Keratinocyte (primary cell): ENCODE data around the gene ASTN2.

Experiments
- CTCF ChIP-seq, 3 experiments: IDR thresholded peaks in 1 of 3; conservative IDR thresholded peaks in 1 of 3; optimal IDR thresholded peaks in 1 of 3; 2 replicates in 2 of 3; 3 replicates in 1 of 3; pipeline versions ENCODE3 to v1.5.1; 2011; ENCODE audit warnings: low read length in 3 of 3, mild to moderate bottlenecking in 3 of 3, moderate library complexity in 2 of 3, control low read depth in 1 of 3, inconsistent platforms in 1 of 3; ENCODE audit not compliant: insufficient read depth in 2 of 3; ENCODE audit errors: extremely low read depth in 1 of 3
- EZH2 ChIP-seq: IDR thresholded peaks from one replicate; pipeline ENCODE4 v1.6.1; 2012; ENCODE audit warnings: inconsistent platforms, mild to moderate bottlenecking, low read length, moderate library complexity

GRCh38 chr9:116819116-116819515 lies 595.7 kb downstream of the ASTN2 start:
- no peak for TF ChIP-seq CTCF (optimal IDR thresholded peaks at IDR 0.05 in 1 of 3, IDR thresholded peaks at IDR 0.05 in 1 of 3, conservative IDR thresholded peaks at IDR 0.05 in 1 of 3; ENCODE audit: extremely low read depth in 1 of 3, insufficient read depth in 2 of 3, low read length in 3 of 3)
- TF ChIP-seq EZH2: no peak
